Stimulated activated naive CD4-positive, alpha-beta T cell treated with Interleukin-2 at 50 U/mL for 16 hours (primary cell): ENCODE data around the gene FOXF1.

Source experiments
- DNase-seq: peaks from one replicate; lab custom pipeline; 2025; lab: John Stamatoyannopoulos, UW

Gene FOXF1

GRCh38 chr16:86505185-86505898 is 5.0 kb upstream of the FOXF1 start:
- DNase-seq: no peak

GRCh38 chr16:86505899-86506864 is 4.1 kb upstream of the FOXF1 start:
- no peak for DNase-seq

GRCh38 chr16:86507173-86508027 is 2.9 kb upstream of the FOXF1 start:
- no peak for DNase-seq

DNA sequence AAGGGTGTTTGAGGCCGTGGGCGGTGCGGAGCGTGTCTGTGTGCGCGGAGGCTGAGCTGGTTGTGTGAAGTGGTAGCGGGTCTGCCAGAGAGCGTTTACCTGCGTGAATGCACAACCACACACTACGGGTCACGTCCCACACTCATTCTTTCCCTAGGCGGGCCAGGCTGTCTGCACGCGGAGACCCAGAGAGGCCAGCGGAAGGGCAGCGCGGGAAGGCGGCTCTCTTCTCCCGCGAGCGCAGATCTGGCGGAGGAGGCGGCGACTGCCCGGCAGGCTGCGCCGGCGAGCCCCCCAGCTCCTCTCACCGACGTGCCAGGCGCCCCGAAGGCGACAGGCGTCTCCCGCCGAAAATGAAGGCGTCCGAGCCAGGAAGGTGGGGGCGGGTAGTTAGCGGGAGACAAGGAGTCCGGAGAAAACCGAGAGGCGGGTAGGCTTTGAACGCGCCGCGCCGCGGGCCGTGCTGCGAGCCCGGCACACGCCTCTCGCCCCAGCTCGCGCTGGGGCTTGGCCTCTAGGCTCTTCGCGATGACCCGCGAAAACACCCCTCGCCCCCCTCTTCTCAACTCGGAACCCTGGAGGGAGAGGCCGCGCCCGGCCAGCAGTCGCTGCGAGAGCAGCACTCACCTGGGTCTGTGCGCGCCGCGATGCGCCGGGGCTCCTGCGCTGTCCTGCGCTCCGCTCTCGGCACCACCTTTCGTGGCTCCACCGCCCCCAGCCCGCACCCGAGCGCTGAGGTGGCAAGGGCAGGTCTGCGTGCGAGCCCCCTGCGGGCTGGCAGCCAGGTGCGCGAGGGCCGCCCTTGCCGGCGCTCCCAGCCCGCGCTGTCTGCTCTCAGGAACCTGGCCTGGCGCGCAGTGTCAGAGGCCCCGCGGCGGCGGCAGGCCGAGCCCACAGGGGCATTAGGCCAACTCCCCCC is 2.0 kb upstream of the FOXF1 start:
- DNase-seq: no peak

- no peak for DNase-seq
Measured at GRCh38 chr16:86508947-86509758, 1.2 kb upstream of the FOXF1 start.

- no peak for DNase-seq
Measured at GRCh38 chr16:86509759-86510464, 415 bp upstream of the FOXF1 start.

GRCh38 chr16:86511317-86512161 is 1.2 kb downstream of the FOXF1 start:
- no peak for DNase-seq

- DNase-seq: no peak
Measured at GRCh38 chr16:86512301-86512859, 2.1 kb downstream of the FOXF1 start.

DNA sequence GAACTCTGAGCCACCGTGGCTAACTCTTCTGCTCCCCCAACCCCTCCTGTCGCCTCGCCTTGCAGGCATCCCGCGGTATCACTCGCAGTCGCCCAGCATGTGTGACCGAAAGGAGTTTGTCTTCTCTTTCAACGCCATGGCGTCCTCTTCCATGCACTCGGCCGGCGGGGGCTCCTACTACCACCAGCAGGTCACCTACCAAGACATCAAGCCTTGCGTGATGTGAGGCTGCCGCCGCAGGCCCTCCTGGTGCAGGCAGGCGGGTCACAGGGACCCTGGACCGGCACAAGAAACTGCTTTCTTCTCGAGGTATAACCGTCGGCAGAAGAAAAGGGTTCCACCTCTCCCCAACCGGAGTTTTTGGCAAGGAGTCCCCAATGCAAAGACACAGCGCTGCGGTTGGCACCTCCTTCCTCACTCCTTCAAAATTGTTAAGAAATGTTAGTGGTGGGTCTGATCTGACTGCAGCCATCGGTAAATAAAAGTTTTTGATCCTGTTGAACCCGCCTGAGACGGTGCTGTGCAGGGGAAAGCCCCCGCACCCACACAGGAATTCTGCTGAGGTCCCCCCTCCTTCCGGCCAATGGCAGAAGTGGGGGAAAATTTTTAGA is 2.6 kb downstream of the FOXF1 start:
- no peak for DNase-seq

DNA sequence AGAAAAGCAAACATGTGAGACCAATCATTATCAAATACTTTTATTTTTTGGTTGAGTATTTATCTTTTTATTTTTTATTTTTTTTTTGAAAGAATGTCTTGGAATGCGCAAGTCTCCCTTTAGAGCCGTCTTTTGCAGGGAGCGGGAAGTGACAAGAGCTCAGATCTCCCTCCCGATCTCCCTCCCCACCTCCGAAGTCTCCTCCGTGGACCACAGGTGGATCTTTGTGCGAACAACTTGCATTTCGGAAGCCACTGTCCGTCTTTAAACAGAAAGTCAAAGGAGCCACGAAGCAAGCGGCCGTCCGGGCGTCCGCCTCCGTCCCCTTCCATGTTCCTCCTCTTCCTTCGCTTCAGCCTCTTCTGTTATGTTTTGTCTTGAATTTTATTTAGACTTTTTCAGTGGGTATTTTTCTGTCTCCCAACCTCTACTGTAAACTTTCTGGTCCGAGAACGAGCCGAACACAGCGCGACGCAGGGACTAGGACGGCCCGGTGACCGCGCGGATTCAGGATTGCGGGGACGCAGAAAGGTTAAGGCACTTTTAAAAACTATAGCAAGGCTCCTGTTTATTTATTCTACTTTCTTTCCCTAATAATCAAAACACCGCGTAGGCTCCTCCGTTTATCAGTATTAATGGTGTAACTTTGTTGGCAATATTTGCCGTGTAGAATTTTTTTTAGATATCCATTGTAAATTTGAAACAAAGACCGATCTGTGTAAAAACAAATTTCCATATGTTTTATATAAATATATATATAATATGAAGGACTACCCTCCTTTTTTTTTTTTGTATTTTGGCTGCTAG is 3.3 kb downstream of the FOXF1 start:
- DNase-seq: no peak

GRCh38 chr16:86514481-86515376 is 4.4 kb downstream of the FOXF1 start:
- DNase-seq: no peak

DNA sequence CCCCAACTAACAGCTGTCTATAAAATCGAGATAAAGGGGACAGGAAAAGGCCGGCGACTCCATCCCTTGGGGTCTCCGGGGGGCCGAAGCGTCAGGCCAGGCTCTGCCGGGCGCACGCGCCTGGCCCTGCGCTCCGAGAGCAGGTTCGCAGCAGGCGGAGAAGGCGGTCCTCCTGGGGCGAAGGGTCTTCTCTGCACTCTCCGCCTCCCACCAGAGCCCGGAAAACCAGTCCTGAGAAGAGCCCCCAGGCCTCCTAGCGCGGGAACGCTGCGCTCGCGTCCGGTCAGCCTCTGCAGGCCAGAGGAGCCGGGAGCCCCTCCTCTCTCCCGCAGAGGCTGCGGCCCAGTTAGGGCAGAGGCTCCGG is 5.1 kb downstream of the FOXF1 start:
- DNase-seq: no peak

- no peak for DNase-seq
Measured at GRCh38 chr16:86515777-86516622, 5.7 kb downstream of the FOXF1 start.

- DNase-seq: no peak
Measured at GRCh38 chr16:86516623-86517003, 6.3 kb downstream of the FOXF1 start.

DNA sequence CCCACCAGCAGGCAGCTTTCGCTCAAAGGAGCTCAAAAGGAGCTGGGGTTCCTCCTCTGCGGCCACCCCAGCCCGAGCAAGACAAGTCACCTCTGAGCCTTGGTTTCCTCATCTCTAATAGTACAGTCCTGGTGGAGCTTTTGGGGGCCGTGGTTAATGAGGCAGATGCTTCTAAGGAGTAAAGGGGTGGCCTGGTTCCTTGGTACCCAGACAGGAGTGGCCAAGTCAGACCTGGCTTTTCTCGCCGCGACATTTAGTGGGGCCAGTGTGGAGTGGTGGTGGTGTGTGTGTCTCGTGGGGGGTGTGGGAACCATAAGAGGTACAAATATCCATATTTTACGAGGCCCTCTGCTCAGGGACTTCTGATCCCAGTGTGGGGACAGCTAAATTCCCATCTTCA is 6.7 kb downstream of the FOXF1 start:
- no peak for DNase-seq
